GM12892 (cell line): ENCODE results near the gene ABTB2.
A peak's percentile ranks its signal among the peaks of the same experiment; 100 is the strongest.

Experiments
- DNase-seq: peaks from one replicate; pipeline ENCODE4 v3.0.0; 2011; ENCODE audit not compliant: insufficient read length
- FAIRE-seq: peaks from 2 replicates; lab custom pipeline; 2011; peaks lifted over from hg19 to GRCh38; lab: Jason Lieb, UNC
- POLR2A ChIP-seq: IDR thresholded peaks from 2 replicates; pipeline ENCODE4 v1.6.1; 2011; ENCODE audit warnings: low read depth, low read length, control low read depth
- POLR2AphosphoS5 ChIP-seq: IDR thresholded peaks from 2 replicates; pipeline ENCODE4 v1.6.1; 2011; ENCODE audit warnings: low read depth, low read length, control low read depth
- TAF1 ChIP-seq: IDR thresholded peaks from 2 replicates; pipeline ENCODE4 v1.6.1; 2011; ENCODE audit warnings: low read depth, mild to moderate bottlenecking, control low read depth, low read length, borderline replicate concordance

The ABTB2 gene

DNA sequence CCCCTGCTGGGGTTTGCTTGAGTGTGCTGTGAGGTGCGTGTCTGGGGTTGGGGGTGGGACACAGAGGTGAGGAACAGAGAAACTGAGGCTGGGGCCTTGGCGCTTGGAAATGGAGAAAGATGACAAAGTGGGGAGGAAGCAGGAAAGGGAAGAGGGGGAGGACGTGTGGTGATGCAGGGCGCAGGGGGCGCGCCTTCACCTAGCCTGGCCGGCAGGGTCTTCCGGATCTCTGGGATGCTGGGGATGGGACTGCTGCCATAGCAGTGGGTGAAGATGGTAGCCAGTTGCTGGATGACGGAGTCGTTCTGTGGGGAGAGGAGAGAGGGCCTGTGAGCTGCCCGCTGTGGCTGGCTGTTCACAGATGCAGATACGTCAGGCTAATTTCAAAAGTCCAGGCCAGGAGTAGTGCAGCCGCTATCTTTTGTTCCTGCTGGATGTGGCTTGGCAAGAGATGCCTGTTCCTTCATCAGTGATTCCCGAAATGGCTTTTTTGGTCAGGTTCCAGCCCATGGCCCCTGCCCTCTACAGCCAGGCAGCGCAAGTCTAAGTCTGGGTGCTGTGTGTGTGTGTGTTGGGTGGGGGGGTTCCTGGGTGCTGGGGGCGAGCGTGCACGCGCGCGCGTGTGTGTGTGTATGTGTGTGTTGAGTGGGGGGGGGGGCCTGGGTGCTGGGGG lies 197.6 kb downstream of the ABTB2 start:
- FAIRE-seq (no peak), DNase-seq (no peak)
- no peak for TF ChIP-seq TAF1
- no peak for TF ChIP-seq POLR2A
- no peak for TF ChIP-seq POLR2AphosphoS5

DNA sequence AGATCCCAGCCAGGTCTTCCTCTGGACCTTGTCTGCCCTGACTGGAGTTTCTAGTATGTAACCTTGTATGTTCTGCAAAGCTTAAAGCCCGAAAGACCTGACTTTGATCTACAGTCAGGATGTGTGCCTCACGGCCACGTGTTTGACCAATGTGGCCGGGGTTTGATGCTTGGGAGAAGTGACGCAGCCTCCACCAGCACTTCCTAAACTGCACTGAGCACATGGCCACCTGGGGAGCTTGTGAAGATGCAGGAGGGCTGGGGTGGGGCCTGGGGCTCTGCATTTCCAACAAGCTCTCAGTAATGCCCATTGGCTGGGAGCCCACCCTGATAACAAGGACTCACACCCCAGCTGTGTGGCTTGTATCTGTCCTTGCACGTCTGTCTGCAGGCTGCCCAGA lies 199.1 kb downstream of the ABTB2 start:
- no peak for DNase-seq
- FAIRE-seq, result no peak
- TF ChIP-seq POLR2A (no peak), TAF1 (no peak), POLR2AphosphoS5 (no peak)

DNA sequence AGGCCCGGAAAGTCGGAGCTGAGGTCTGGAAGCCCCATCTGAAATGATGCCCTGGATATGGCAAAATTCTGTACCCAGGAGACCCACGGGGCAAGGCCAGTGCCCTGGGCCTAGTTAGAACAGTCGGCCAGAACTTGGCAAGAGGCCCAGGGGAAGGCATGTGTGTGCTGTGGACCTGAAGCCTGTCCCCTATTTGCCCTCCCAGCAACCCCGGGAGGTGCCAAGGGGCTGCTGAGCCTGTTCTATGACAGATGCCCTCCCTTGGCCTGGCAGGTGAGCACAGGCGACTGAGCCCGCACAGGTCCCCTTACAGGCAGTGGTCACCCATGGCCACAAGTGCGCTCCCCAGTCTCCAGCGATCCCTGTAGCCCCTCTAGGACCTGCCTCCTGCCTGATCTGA lies 200.6 kb downstream of the ABTB2 start:
- DNase-seq (no peak), FAIRE-seq (no peak)
- TF ChIP-seq POLR2A (no peak), POLR2AphosphoS5 (no peak), TAF1 (no peak)

DNA sequence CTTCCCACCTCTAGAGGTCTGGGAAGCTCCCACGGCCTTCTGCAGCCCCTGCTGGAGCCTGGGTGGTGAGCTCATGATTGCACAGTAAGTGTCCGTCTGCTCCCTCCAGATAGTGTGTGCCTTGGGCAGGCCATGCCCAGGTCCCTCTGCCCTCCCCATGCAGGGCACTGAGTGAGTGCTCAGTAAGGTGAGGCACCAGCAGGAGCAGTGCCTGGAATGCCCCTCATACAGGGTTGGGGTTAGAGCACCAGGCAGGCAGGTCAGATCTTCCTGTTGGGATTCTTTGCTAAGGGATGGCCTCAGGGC lies 202.1 kb downstream of the ABTB2 start:
- DNase-seq (no peak), FAIRE-seq (peak; percentile 21)
- TF ChIP-seq TAF1 (no peak), POLR2AphosphoS5 (no peak), POLR2A (no peak)

DNA sequence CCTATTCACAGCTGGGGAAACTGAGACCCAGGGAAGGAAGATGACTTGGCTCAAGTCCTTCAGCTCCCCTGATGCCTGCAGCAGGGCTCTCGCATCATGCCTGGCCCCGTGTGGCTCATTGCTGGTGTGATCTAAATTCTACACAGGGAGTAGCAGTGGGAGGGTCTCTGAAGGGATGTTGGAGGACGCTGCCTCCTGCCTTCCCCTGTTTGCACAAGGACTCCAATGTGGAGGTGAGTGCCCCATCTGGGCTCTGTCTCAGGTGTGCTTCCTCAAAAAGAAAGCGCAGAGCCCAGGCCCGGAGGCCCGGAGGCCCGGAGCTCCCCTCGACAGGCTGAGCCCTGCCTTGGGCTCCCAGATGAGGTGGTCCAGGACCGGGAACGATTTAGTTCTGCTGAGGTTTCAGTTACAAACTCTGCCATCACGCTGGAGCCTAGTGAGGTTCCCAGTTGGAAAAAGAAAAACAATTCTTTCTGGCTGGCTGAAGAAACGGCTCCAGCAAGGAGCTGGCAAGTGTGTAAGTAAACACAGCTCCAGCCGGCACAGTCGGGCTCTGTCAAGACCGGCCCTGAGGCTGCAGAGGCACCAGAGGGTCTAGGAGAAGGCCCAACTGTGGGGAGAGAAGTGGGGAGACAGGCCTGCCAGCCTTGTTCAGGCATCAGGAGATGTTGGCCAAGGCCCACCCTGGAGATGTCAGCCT lies 202.6 kb downstream of the ABTB2 start:
- no peak for FAIRE-seq
- TF ChIP-seq POLR2A (no peak), TAF1 (no peak), POLR2AphosphoS5 (no peak)

DNA sequence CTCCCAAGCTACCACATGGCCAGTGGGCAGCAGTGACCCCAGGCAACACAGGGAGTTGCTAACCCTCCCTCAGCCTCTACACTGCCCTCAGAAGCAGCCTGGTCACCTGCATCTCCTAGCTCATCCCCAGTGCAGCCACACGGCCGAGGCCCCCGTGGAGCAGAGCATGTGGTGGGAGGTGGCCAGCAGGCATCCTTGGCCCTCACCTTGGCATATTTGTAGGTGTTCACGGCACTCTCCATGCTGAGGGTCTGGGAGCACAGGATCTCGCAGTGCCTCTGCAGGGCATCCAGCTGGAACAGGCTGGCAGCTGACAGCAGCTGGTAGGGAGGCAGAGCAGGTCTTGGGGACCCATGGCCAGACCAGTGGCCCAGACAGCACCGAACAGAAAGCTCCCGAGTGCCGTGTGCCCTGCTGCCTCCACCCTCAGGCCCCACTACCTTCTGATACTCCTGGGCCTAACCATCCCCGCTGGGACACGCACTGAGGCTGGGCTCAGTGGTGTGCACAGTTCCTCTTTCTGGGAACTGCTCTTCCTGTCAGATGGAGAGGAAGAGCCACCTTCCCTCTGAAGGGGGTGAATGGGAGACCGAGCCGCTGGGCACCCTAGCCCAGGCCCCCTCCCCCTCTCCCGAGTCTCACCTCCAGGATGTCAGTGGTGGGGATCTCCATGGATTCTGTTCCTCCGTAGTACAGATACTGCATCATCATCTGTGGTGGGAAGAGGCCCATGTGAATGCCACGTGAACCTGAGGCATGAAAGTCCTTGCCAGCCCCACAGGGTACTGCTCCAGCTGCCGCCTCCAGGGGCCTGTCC lies 203.5 kb downstream of the ABTB2 start:
- peak; percentile 95 for FAIRE-seq
- no peak for TF ChIP-seq TAF1
- peak; percentile 31; the same call in 1 of the 2 replicates for TF ChIP-seq POLR2A
- TF ChIP-seq POLR2AphosphoS5, result no peak; the same call in 1 of the 2 replicates
- DNase-seq, result peak; percentile 71

More for the DNA sequence above, 202.6 kb downstream of the ABTB2 start:
- DNase-seq, result no peak

DNA sequence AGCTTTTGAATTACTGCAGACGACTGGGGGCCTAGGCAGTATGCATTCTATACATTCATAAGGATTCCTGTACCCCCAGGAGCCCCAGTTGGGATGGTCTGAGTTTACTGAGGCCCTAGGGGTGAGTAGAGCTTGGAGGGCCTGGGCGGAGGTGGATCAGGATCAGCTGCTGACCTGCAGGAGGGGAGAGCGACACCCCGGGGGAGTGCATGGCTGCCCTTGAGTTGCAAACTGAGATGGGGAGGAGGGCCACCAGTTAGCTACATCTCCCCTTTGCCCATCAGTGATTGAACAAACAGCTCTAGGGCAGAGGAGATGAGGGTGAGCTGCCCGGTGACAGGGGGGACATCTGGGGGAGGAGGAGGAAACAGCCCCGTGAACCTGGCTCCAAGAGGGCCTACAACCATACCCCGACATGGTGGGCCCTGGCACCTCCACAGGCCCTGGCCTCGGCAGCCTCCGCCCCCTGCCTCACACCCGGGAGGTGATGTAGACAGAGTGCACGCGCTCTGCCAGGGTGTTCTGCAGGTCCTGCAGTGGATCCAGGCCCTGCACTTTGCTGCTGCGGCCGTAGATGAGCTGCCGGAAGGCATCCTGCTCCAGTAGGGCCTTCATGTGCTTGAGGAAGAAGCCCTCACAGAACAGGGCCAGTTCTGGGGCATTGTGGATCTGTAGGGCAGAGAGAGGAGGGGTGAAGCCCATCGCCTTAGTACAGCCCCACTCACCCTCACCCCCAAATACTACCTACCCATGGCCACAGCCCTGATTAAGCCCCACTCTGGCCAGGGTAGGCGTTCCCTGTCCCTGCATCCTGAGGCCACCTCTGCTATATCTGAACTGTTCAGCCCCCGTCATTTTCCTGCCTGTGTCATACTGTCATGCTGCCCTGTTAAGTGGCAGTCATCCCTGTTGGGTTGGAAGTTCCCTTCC lies 205.6 kb downstream of the ABTB2 start:
- TF ChIP-seq POLR2A (no peak), TAF1 (no peak), POLR2AphosphoS5 (no peak; the same call in 1 of the 2 replicates)
- DNase-seq, result no peak
- FAIRE-seq, result no peak

DNA sequence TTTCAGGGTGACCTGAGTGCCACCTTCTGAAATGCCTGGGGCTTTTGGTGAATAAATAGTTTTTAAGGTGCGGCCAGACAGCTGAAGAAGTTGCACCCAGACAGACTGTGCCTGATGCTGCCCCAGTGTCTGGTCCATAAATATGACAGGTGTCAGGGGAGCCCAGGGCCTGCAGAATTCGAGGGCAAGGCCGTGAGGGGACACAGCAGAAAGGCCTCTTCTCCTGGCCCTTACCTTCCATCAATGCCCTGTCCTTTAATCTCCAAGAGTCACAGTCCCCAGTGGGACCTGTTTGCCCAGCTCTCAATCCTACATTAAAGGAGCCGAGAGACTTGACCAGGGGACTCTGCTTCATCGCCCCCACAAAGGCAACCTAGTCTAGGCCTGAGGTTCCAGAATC lies 206.6 kb downstream of the ABTB2 start:
- TF ChIP-seq POLR2AphosphoS5 (no peak), TAF1 (no peak), POLR2A (no peak)
- FAIRE-seq (no peak), DNase-seq (no peak)

DNA sequence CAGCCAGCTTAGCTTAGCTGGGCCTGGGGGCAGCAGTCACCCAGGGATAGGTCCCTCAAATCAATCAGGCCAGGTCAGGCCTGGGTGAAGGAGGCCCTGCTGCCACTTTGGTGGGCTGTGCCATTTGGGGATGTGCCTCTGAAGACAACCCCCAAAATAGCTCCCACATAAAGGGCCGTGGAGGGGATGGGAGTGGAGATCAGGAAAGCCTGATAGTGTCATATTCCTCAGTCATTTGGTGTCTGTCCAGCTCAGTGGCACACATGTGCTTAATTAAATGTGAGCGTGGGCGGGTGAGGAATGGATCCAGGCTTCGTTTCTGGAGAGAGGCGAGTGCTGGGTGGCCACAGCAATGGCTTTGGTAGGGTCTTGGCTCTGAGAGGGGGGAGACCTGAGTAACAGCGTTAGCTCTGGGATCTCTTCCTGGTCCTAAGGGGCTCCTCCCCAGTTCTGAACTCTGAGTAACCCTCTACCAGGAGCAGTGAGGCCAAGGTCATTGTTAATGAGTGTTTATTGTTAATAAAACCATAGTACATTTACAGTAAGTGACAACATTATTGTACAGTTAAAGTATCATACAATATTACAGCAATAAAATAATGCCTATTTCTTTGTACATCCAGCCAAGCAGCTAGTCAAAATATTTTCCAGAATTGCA lies 207.2 kb downstream of the ABTB2 start:
- DNase-seq, result no peak
- FAIRE-seq, result no peak
- TF ChIP-seq POLR2A (no peak), POLR2AphosphoS5 (no peak), TAF1 (no peak)

DNA sequence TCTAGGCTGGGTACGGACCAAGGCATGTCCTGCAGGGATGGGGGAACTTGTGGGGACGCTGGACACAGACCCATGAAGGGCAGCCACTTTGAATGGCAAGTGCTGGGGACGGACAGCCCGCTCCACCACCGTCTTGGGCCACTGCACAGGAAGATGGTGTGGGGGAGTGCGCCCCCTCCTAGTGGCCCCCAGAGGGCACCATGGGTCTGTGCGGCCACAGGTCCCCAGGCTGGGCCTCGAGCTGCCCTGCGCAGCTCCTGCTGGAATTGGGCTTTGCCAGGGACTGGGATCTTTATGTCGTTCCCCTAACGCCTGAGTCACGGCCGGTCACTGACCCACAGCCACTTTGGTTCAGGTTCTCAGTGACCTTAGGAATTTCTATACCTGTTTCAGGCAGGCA lies 208.0 kb downstream of the ABTB2 start:
- no peak for DNase-seq
- TF ChIP-seq POLR2AphosphoS5 (no peak), POLR2A (no peak), TAF1 (no peak)
- peak; percentile 50 for FAIRE-seq

DNA sequence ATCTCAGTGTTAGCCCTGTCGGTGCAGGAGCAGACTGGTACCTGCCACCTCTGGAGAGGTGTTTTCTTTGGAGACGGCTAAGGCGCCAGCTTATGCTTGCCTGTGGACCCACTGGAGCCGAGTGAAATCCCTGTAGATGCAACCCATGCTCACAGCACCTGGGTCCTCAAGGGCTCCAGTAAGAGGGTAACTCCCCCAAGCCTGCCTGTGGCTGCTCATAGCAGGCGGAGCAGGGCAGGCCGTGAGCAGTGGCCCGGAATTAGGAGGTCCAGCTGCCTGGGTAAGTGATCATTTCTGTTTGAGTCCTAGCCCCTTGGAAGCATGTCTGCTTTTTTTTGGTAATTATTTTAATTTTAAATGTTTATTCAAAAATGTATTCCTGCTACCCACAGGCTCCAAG lies 208.5 kb downstream of the ABTB2 start:
- FAIRE-seq (no peak), DNase-seq (no peak)
- TF ChIP-seq POLR2AphosphoS5 (no peak), POLR2A (no peak), TAF1 (no peak)
